Endometrial microvascular endothelial cells (primary cell): Measurements from ENCODE around the gene GNAZ. TPM values are rescaled to one million over a fixed set of nuclear protein-coding genes. Genes with fewer than 3 reads are reported as not detected.

Experiments
- in situ Hi-C: cut with HindIII; loops from 2 replicates; pipeline ENCODE4 v1.10.0; 2017; ENCODE audit warnings: low sequenced_read_pairs, low pct_unique_long_range_greater_than_20kb; ENCODE audit errors: inconsistent ontology term
- total RNA-seq: library from RNA; depleted of rRNA; stranded (reverse); fragments of >200 nt; gene quantifications from one replicate; pipeline ENCODE4 v1.2.3, GENCODE V29; 2015; ENCODE audit errors: inconsistent ontology term

GNAZ gene
- total RNA-seq, 1 donor from 2014 or later, result not detected

- in situ Hi-C loops, result no loop called here
These were observed 2.7 kb downstream of the GNAZ start for GRCh38 chr22:23072911-23073491.

GRCh38 chr22:23073526-23074229 lies 3.4 kb downstream of the GNAZ start:
- in situ Hi-C loops, result no loop called here

GRCh38 chr22:23074451-23074850 lies 4.1 kb downstream of the GNAZ start:
- in situ Hi-C loops, result no loop called here

- in situ Hi-C loops, result no loop called here
These were observed 4.7 kb downstream of the GNAZ start for GRCh38 chr22:23075050-23075449.

- in situ Hi-C loops, result no loop called here
These were observed 5.4 kb downstream of the GNAZ start for GRCh38 chr22:23075525-23076216.

- in situ Hi-C loops, result no loop called here
These were observed 6.7 kb downstream of the GNAZ start for GRCh38 chr22:23076896-23077572.

GRCh38 chr22:23077627-23078461 lies 7.5 kb downstream of the GNAZ start:
- in situ Hi-C loops, result no loop called here

GRCh38 chr22:23078462-23078787 lies 8.1 kb downstream of the GNAZ start:
- in situ Hi-C loops, result no loop called here

- in situ Hi-C loops, result no loop called here
These were observed 9.0 kb downstream of the GNAZ start for GRCh38 chr22:23079240-23079768.

- in situ Hi-C loops, result no loop called here
These were observed 9.6 kb downstream of the GNAZ start for GRCh38 chr22:23079814-23080521.

GRCh38 chr22:23080613-23081290 lies 10.4 kb downstream of the GNAZ start:
- in situ Hi-C loops, result no loop called here

GRCh38 chr22:23082534-23083314 lies 12.4 kb downstream of the GNAZ start:
- in situ Hi-C loops, result no loop called here

- in situ Hi-C loops, result no loop called here
These were observed 13.1 kb downstream of the GNAZ start for GRCh38 chr22:23083315-23084021.

- in situ Hi-C loops, result no loop called here
These were observed 14.4 kb downstream of the GNAZ start for GRCh38 chr22:23084453-23085350.

GRCh38 chr22:23085351-23085671 lies 15.0 kb downstream of the GNAZ start:
- in situ Hi-C loops, result no loop called here

- in situ Hi-C loops, result no loop called here
These were observed 15.5 kb downstream of the GNAZ start for GRCh38 chr22:23085785-23086184.
